GM21529 (cell line): ENCODE measurements around the gene MGAT4D.
"Not testable (repeated sequence)": the region's sequence is repeated elsewhere in the genome, so short reads cannot be mapped to it uniquely, and the experiment has no call there.

ENCODE experiments used
- ATAC-seq: cut with Tn5 transposase; IDR thresholded peaks from one replicate; pipeline ENCODE4 v1.9.1; 2021; ENCODE audit not compliant: unreplicated experiment

The MGAT4D gene

GRCh38 chr4:140497747-140498636 lies at the start of gene MGAT4D:
Gene MGAT4D, minus strand, starts transcription at chr4:140498293. Its CDS starts 71 bp downstream, at chr4:140498222.
- no peak for ATAC-seq

- ATAC-seq: no peak
These were observed 35.9 kb upstream of the MGAT4D start for GRCh38 chr4:140533951-140534480.

- no peak for ATAC-seq
These were observed 31.3 kb upstream of the MGAT4D start for GRCh38 chr4:140529434-140529833.

- ATAC-seq: peak; percentile 100
These were observed 26.0 kb upstream of the MGAT4D start, which contains the start of gene ELMOD2 for GRCh38 chr4:140523857-140524742. Gene ELMOD2, plus strand, starts transcription at chr4:140524168. Its CDS starts 1,261 bp downstream, at chr4:140525429.

- ATAC-seq: peak; percentile 20
These were observed 25.3 kb upstream of the MGAT4D start for GRCh38 chr4:140523370-140523856.

GRCh38 chr4:140515423-140515822 lies 17.3 kb upstream of the MGAT4D start:
- no peak for ATAC-seq

GRCh38 chr4:140513765-140514164 lies 15.7 kb upstream of the MGAT4D start:
- not testable (repeated sequence) for ATAC-seq

GRCh38 chr4:140504261-140504660 lies 6.2 kb upstream of the MGAT4D start:
- ATAC-seq: no peak

GRCh38 chr4:140499391-140499790 lies 1.3 kb upstream of the MGAT4D start:
- no peak for ATAC-seq

- ATAC-seq: no peak
These were observed 717 bp downstream of the MGAT4D start for GRCh38 chr4:140497405-140497746.

GRCh38 chr4:140485939-140486338 lies 12.2 kb downstream of the MGAT4D start:
- no peak for ATAC-seq

GRCh38 chr4:140483445-140483844 lies 14.6 kb downstream of the MGAT4D start:
- ATAC-seq: no peak

GRCh38 chr4:140472156-140472555 lies 25.9 kb downstream of the MGAT4D start:
- ATAC-seq: no peak

- no peak for ATAC-seq
These were observed 28.0 kb downstream of the MGAT4D start for GRCh38 chr4:140469791-140470733.

GRCh38 chr4:140466146-140466545 lies 31.9 kb downstream of the MGAT4D start:
- ATAC-seq: no peak

GRCh38 chr4:140463614-140464013 lies 34.5 kb downstream of the MGAT4D start:
- ATAC-seq: no peak

GRCh38 chr4:140463182-140463581 lies 34.9 kb downstream of the MGAT4D start:
- no peak for ATAC-seq

GRCh38 chr4:140450352-140450751 lies 47.7 kb downstream of the MGAT4D start:
- ATAC-seq: no peak

GRCh38 chr4:140448830-140449229 lies 49.3 kb downstream of the MGAT4D start:
- no peak for ATAC-seq

- no peak for ATAC-seq
These were observed 49.9 kb downstream of the MGAT4D start for GRCh38 chr4:140448162-140448561.
